LHCN-M2 (cell line): Measurements from ENCODE around the gene LRRC28. TPM values are rescaled to one million over a fixed set of nuclear protein-coding genes. Genes with fewer than 3 reads are reported as not detected.

Experiments used
- DNase-seq: peaks from one replicate; pipeline ENCODE4 v3.0.0-alpha.2; 2012; ENCODE audit warnings: low read depth
- total RNA-seq: library from RNA; depleted of rRNA; stranded (reverse); fragments of >200 nt; gene quantifications from 2 replicates; pipeline ENCODE4 v1.2.3, GENCODE V29; 2014

LRRC28 gene
- total RNA-seq, 1 experiment from 2014 or later = 34.3 TPM

DNA sequence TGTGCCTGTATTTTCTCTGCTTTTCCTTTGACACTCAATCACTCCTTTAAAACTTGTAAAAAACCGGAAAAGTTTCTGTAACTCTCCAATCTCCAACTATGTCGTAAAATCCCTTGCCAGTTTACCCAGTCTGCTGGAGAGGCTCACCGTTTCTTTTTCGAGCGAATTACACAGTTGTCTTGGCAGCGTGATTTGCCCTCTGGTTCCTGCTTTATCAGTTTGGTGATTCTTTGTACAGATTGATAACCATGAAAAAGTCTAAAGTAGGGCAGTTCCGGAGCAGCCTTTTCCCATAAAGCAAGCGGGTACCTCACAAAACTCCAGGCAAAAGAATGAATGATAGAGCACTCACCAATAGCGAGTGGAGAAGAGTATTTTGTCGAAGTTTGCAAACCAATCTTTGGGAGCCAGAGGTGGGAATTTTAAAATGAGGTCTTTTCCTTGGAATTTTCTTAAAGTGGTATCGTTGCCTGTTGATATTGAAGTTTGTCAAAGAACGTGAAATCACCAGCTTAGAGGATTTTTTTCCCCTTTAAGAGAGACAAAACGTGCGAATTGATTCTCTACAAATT, 1.9 kb upstream of the LRRC28 start, which contains the start of gene TTC23:
TSS of gene TTC23 (minus strand) at position 312 of the 572 bp plus-strand sequence. CDS start 20,869 bp downstream, outside the sequence.
- peak; percentile 92 for DNase-seq

DNA sequence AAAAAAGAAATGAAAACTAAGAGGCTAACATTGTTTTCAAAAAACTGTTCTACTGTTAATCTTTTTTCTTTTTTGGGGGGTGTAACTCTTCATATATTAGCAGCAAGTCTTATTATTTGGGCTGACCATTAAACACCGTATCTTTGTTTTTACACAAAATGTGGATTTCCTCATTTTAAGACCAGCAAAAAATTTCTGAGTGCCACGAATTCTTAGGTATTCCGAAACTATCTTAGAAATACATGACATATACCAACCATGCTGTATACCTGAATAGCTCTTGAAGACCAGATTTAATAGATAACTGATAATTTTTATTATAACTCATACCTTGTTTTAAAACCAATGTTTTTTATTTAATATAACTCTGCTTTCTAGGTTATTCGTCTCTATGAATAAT, 1.3 kb upstream of the LRRC28 start:
- no peak for DNase-seq

DNA sequence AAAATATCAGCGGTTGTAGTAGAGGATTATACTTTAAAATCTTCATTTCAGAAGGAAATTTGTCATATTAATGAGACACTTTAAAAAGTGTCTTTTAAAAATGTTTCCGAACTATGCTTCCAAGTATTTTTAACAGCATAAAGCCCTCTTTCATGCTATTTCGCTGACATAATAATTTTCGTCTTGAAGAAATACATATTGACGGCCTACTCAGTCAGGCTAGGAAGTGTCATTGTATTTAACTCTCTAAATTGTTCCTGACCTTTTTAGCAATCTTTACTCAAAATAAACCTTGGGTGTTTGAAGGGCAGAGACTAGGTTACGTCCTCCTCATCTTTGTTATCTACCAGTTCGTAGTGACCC, 806 bp upstream of the LRRC28 start:
- DNase-seq = no peak

DNA sequence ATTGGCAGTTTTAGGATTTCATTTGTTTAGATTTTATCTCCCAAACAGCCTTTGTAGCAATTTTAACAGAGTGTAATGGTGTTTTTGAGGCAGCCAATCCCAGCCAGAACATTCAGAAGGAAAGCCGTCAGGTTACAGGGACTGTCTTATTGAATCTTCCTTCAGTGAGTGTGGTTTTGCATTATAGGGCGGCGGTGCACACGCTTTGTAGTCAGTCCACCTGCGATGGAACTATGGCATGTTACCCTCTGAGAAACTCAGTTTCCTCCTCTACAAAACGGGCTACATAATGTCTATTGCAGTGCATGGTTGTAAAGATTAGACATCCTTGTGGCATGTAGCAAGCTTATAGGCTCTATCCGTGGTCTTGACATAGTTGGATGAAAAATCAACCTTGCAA, 1.0 kb downstream of the LRRC28 start:
- no peak for DNase-seq

DNA sequence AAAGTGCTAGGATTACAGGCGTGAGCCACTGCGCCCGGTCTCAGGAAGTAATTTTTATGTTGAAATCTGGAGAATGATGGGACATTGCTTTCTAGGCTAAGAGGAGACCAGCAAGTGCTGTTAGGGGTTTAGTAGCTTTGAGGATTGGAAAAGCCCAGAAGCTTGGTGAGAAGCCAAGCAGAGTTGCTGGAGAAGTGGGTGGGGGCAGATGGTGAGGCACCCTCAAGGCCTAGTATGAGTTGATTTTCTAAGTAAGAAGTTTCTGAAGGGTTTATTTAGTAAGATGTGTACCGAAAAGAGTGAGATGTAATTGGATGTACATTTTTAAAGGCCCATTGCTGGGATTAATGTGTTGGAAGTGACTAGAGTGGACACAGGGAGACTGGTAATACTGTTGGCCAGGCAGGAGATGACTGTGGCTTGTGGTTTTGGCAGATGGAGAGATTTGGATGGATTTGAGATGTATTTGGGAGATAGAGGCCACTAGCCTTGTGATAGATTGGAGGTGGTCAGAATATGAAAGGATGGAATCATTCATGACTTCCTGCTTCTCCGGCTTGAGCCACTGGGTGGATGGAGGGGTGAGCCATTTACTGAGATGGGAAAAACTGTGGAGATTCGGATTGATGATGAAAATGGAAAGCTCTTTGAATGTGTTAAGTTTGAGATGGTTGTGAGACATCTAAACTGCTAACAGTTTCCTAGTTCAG, 2.3 kb downstream of the LRRC28 start:
- DNase-seq = peak; percentile 77

GRCh38 chr15:99257107-99257750, 5.9 kb downstream of the LRRC28 start:
- no peak for DNase-seq

GRCh38 chr15:99264125-99264524, 12.8 kb downstream of the LRRC28 start:
- no peak for DNase-seq

- no peak for DNase-seq
Measured at GRCh38 chr15:99265541-99266070, 14.3 kb downstream of the LRRC28 start.

- DNase-seq = no peak
Measured at GRCh38 chr15:99267957-99268356, 16.7 kb downstream of the LRRC28 start.

DNA sequence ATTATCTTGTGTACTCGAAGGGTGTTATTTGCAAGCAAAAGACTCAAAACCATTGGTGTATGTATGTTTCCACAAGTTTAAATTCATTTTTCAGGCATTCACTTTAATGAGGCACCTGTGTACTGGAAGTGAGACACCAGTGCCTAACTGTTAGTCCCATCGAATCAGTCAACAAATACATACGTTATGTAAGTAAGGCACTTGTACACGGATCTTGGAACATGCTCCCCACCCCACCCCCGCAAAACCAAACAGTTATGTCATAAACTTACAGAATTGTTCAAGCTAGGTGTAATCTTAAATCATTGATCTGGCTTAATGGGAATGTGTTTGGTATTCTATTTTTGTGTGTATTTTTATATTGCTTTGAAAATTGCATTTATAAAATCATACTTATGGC, 17.1 kb downstream of the LRRC28 start:
- no peak for DNase-seq

DNA sequence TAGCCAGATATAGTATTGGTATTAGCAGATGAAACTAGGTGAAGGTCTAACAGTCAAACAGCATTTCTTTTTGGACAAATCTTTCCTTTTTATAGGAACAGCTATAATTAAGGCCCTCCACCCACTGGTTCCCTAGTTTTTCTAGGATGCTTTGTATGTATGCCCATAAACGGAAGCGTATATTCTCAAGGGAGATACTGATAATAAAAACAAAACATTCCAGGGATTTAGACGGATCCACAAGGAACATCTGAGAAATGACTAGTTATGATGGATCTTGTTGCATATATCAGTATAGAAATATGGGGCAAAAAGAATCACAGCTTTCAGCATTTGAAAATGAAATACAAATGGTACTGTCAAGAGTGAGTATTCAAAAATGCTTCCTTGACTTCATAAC, 22.5 kb downstream of the LRRC28 start:
- no peak for DNase-seq

- DNase-seq = no peak
Measured at GRCh38 chr15:99275061-99275460, 23.8 kb downstream of the LRRC28 start.

- DNase-seq = no peak
Measured at GRCh38 chr15:99275525-99276128, 24.3 kb downstream of the LRRC28 start.

DNA sequence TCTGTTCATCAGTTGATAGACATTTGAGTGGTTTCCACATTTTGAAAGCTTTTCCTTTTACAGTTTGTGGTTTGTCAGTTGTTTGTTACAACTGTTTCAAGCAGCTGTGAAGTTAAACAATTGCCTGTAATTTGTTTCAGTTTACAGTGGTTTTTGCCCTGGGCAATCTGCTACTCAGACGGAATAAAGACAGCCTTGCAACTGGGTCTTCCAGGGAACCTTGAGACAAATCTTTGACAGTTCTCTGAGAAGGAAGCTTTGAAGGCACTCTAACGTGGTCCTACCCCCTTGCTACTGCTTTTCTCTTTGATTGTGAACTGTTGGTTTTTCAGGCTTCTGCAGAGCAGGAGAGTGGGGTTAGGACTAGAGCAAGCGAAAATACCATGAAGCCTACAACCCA, 28.0 kb downstream of the LRRC28 start:
- peak; percentile 31 for DNase-seq

GRCh38 chr15:99279827-99280226, 28.5 kb downstream of the LRRC28 start:
- peak; percentile 7 for DNase-seq

GRCh38 chr15:99282121-99282520, 30.8 kb downstream of the LRRC28 start:
- DNase-seq = no peak

DNA sequence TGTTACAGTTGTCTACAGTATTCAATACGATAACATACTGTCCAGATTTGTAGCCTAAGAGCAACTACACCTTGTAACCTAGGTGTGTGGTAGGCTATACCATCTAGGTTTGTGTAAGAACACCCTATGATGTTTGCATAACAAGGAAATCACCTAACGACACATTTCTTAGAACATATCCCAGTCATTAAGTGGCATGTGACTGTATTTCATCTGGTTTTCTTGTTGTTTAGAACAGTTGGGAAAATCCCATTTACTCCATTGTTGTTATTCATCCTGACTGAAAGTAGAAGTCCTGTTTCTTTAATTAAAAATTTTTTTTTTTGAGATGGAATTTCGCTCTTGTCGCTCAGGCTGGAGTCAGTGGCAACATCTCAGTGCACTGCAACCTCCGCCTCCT, 31.3 kb downstream of the LRRC28 start:
- no peak for DNase-seq

DNA sequence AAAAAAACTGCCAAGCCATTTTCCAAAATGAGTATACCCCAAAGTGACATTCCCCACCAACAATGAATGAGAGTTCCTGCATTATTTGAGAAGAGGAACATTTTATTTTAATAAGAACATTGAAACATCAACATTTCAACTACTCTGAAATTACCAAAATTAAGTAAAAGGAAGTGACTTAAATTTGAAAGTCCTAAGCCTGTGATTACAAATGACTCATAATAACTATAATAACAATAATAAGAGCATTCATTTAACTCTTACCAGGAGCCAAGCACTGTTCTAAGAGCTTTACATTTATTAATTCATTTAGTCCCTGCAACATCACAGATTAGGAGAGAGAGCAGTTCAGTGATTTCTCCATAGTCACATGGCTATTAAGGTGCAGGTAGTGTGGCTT, 32.4 kb downstream of the LRRC28 start:
- no peak for DNase-seq

- no peak for DNase-seq
Measured at GRCh38 chr15:99291643-99292042, 40.4 kb downstream of the LRRC28 start.

DNA sequence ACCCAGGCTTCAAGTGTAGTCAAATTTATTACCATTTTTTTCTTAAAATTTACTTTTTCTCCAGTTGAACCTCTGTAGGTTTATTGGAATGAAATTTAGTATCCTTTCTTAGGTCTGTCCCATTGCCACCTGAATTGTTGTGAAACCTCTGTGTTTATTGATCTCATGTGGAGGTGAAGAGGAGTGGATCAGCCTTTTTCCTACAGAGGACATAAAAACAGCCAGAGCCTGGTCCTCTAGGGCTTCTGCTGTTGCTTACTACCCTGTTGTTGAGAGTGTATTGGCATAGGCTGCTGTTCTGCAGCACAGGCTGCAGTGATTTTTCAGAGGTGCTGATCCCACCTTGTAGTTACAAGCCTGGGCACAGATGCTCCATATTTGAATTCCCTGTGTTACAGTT, 44.6 kb downstream of the LRRC28 start:
- DNase-seq = no peak

DNA sequence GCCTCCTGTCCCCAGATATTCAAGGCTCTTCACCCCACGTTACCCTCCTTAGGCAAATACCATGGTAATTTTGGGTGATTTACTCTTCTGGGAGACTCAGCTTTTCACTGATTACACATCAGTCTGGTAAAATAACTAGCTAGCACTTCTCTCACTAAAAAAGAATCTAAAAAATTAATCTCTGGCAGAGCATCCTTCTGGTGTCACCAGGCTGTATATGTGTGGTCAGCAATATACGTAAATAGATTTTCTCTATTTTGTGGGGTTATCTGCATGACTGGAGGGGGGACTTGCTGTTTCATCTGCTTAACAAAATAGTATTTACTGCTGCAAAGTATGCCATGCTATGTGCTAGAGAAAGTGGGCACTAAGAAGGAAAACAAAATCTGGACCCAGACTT, 45.1 kb downstream of the LRRC28 start:
- no peak for DNase-seq

DNA sequence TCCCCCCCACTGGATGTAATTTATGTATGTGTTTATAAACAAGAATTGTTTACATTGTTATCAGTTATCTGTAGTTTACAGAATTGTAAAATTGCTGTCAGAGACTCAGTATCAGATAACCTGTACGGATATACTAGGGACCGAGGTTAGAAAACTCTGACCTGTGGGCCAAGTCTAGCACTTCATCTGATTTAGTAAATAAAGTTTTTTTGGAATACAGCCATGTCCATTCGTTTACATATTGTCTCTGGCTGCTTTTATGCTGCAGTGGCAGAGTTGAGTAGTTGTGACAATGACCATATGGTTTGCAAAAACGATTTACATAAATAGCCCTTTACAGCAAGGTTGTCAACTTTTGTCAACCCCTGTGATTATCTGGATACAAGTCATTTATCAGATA, 52.6 kb downstream of the LRRC28 start:
- DNase-seq = no peak
